Frontal cortex (tissue), 4 donors: ENCODE data around the gene RHBDF2. TPM values are rescaled to one million over a fixed set of nuclear protein-coding genes. Genes with fewer than 3 reads are reported as not detected.
"Not testable (repeated sequence)": the region's sequence is repeated elsewhere in the genome, so short reads cannot be mapped to it uniquely, and the experiment has no call there.

Source experiments
- DNase-seq, 2 donors: peaks; one replicate each; pipeline ENCODE4 v3.0.0; 2012; ENCODE audit warnings: low spot score in 2 of 2
- FAIRE-seq: peaks from 2 replicates; lab custom pipeline; 2012; peaks lifted over from hg19 to GRCh38; lab: Jason Lieb, UNC
- total RNA-seq: library from RNA; depleted of rRNA; stranded (reverse); fragments of >200 nt; gene quantifications from one replicate; pipeline ENCODE4 v1.2.3, GENCODE V29; 2014
- donor health status: control.
- donor health status: control.
- donor health status: control.

The RHBDF2 gene
- total RNA-seq, 1 donor from 2014 or later, result 1.6 TPM

DNA sequence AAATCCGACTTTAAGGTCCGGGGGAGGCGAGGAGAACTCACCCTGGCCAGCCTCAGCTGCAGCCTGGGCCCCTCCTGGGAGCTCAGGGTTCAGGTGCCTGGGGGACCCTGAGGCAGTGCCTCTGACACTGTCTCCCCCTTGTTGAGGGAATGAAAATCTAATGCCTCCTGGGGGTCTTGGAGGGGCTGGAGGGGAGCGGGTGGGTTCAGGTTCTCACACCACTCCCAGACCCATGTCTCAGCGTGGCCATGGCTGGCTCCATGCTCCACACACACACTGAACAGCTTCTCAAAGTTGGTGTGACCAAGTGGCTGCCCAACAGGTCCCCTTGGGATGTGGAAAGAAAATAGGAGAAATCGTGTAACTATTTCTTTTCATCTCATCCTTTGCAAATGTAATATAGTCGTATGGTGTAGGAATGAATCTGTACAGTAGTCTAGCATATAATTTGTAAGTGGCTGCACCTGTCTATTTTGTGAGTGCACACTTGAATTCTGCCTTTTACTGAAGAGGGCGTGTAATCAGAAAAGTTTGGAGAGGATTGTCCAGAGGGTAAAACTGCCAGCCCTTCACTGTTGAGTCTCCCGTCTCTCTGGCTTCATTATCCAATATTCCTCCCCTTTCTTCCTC is 37.8 kb upstream of the RHBDF2 start:
- no peak for FAIRE-seq
- peak in 1 of 2 donors; percentile 40 for DNase-seq

DNA sequence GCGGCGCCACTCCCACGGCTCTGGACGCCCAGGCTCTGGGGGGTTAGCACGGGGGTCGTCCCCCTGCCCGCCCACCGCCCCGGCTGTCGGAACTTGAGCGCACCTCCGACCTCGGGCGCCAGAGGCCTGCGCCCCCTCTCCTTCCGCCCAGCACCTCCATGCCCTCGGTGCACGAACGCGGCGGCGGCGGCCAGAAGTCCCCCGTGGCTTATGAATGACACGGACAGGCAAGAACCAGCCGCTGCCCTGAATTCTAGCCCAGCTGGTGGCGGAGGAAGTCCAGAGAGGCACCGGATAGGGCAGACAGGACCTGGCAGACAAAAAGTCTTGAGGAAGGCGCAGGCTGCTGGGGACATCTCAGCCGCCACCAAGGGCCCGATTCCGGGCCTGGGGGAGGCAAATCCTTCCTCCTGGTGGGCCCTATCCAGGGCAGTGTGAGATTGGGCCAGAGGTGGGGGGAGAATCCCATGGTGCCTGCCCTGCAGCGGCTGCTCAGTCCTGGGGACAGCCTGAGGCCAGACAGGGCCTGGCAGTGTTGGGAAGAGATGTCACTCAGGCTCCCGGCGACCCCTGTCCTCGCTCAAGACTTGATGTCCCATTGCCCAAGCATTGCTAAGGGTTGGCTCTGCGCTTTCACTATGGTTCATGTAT is 37.2 kb upstream of the RHBDF2 start:
- peak in 1 of 2 donors; percentile 53 for DNase-seq
- FAIRE-seq, result no peak

DNA sequence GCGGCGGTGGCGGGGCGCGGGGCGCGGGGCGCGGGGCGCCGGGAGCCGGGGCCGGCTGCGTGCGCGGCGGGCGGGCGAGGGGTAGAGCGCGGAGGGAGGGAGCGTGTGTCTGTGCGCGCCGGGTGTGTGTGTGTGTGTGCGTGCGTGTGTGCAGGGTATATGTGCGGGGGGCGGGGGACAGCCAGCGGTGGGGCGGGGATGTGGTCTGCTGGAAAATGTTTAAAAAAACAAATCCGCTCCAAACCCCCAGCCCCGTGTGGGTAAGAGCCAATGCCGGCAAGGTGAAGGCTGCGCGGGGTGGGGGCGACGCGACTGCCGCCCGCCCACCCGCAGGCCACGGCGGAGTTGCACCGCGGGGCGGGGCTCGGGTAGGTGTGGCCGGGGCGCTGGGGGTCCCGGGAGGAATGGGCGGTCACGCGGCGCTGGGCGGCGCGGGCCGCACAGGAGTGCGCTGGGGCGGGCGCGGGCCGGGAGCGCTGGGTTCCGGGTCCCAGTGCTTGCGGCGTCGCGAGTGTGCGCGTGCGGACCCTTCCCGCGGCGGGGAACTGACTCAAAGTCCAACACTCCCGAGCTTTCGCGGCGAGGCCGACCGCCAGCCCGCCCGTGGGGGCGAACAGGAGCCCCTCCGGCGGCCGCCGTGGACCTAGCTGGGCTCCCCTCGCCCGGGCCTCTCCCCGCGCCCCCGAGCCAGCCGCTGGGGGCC is 36.5 kb upstream of the RHBDF2 start, which contains the start of gene CYGB:
Gene CYGB, minus strand, starts transcription at position 132 of the 703 bp plus-strand sequence. CDS start 167 bp downstream, outside the sequence.
- DNase-seq (peak in 1 of 2 donors; percentile 61), FAIRE-seq (no peak)

DNA sequence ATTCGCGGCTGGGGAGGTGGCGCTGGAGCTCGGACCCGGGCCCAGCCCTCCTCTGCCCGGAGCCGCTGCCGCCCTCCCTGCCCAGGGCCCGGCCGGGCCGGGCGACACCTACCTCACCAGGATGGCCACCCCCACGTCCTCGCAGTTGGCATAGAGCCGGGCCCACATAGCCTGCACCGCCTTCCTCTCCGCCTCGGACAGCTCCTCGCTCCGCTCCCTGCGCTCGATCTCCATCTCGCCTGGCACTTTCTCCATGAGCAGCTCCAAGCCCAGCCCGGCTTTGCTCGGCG is 36.0 kb upstream of the RHBDF2 start:
- peak in 1 of 2 donors; percentile 66 for DNase-seq
- FAIRE-seq, result no peak

DNA sequence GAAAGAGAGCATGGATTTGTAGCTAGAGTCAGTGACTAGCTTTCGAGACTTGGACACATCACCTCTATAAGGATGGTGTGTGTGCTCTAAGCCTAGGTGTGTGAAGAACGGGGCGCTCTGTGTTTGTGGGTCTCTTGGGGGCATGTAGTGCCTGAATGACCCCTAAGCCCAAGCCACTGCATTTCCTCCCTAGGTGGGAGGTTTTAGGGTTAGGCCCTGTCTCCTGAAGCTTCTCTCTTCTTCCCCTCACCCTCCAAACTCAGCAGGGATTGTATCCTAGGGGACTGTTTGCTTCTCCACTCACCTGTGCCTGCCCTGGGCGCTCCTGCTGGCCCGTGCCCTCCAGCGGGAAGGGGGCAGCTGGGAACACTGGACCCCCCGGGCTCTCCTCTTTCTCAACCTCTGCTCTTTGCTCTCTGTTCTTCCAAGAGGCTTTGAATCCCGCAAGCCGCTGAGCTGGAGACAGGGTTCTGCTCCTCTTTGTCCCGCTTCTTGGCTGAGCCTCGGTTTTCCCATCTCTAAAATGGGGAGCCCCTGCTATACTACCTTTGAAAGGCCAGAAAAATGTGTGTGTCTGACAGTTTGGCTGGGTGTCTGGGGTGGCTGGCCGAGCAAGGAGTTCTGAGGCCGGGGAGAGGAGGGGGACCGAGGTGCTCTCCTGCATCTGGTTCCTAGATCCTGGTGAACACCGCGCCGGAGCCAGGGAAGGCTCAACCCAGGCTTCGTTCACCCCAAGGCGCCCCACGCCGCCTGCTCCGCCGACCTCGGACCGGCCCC is 35.5 kb upstream of the RHBDF2 start:
- FAIRE-seq, result no peak

DNA sequence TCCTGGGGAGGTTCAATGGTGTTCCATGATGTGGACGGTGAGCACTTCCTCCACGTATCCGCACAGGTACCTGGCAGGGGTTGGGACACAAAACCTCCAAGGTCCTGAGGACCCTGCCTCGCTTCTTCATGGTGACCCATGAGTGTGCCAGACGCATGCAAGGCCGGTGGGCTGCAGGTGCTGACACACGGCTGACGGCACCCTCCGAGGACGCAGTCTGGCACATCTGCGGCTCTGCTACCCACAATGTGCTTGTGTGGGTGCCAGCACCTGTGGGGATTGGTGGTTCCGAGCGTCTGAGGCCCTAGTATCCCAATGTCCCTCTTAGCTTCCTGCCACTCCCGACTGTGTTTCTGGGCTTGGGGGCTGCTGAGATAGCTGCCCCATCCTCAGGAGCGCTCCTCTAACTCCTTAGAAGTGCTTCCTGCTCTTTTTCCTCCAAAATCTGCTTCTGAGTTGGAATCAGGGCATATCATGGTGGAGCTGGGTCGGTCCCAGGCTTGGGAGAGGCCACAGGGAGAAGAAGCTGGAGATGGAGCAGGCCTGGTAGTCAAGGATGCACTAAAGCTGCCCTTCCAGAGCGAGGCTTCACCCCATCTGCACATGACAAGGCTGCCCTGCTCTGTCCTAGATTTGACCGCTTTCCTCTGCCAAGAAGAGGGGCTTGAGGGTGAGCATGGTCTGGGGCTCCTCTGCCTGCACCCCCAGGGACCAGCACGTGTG is 34.7 kb upstream of the RHBDF2 start:
- FAIRE-seq, result no peak
- DNase-seq, result peak in 1 of 2 donors; percentile 26

More for the DNA sequence above, 35.5 kb upstream of the RHBDF2 start:
- peak in 1 of 2 donors; percentile 24 for DNase-seq

DNA sequence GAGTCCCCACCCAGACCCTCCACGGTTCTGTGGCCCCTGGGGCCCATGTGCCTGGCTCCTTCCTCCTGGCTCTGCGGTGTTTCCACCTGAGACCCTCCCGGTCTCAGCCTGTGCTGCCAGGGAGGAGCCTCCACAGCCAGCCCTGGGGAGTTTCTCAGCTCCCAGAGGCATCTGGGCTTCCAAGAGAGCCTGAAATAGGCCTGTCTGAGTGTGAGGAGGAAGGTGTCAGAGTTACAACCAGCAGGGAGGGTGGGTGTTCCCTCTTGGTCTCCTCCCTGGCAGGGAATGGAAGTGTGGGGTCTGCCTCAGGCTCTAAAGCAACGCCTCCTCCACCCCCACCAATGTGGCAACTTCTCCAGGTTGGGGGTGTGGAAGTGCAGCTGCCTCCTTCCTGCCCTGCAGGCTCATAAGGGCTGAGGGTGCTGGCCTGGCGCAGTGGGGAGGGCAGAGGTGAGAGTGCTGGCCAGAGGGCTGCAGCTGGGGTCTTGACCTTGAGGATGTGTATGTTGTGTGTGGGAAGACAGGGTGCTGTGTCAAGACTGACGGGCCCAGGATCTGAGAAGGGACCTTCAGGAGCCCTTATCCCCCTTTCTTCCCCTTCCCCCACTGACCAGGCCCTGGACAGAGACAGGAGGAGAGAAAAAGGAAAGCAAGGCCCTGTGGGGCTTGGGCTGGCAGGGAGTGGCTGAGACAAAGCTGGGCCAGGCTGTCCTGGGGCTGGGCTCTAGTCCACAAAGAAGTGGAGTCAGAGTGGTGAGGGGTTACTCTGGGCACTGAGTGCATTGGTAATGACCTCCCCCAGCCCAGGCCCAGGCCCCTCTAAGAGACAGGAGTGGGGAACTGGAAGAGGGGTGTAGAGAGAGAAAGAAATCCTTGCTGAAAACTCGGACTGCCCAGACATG is 33.9 kb upstream of the RHBDF2 start:
- FAIRE-seq (no peak), DNase-seq (peak in 1 of 2 donors; percentile 20)

DNA sequence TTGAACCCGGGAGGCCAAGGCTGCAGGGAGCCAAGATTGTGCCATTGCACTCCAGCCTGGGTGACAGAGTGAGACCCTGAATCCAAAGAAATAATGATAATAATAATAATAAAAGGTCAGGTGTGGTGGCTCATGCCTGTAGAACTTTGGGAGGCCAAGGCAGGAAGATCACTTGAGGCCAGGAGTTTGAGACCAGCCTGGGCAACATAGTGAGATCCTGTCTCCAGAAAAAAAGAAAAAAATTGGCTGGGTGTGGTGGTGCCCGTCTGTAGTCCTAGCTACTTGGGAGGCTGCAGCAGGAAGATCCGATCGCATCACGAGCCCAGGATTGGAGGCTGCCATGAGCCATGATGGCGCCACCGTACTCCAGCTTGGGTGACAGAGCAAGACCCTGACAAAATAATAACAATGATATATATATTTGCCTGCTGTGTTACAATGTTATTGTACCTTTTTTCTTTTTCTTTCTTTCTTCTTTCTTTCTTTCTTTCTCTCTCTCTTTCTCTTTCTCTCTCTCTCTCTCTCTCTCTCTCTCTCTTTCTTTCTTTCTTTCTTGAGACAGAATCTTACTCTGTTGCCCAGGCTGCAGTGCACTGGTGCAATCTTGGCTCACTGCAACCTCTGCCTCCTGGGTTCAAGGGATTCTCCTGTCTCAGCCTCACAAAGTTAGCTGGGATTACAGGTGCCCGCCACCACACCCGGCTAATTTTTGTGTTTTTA is 32.6 kb upstream of the RHBDF2 start:
- DNase-seq, FAIRE-seq: not testable (repeated sequence)

DNA sequence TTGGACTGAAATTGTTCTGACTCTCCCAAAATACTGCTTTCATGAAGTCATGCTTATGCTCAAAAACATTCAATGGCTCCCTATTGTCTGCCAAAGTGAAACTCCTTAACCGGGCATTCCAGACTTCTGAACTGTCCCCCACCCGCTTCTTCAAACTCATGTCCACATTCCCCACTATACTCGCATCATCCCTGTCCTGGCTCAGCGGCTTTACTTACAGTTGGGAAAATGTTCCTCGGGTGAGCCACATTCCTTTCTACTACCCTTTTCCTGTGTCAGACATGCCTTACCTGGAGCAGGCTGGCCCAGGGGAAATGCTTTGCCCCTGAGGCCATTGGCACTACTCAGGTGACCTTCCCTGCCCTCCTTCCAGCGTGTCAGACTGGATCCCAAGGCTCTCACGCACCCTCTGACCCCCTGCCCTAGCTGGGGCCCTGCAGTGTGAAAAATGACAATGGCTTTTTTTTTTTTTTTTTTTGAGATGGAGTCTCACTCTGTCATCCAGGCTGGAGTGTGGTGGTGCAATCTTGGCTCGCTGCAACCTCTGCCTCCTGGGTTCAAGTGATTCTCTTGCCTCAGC is 30.9 kb upstream of the RHBDF2 start:
- DNase-seq (peak in 1 of 2 donors; percentile 11), FAIRE-seq (no peak)

DNA sequence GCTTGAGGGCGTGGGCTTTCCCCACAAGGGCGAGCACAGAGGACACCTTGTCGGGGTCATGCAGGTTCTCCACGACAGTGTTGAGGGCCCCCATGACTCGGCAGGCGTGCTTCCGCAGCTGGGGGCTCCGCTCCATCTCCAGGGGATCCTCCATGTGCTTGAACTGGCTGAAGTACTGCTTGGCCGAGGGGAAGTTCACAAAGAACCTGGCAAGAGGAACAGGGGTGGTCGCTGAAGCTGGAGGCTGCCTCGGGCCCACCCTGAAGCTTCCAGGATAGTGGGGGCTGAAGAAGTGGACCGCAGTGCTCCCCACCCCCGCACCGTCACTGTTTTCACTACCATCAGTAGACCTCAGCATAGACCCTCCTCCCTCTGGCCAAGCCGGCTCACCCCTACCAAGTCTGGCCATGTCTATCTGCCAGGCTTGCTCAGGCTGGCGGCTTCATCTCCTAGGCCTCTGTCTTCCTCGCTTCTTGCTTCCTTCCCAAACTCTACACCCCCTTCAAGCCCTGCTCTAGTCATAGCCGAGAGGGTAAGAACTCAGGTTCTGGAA is 30.3 kb upstream of the RHBDF2 start:
- FAIRE-seq (no peak), DNase-seq (no peak)

DNA sequence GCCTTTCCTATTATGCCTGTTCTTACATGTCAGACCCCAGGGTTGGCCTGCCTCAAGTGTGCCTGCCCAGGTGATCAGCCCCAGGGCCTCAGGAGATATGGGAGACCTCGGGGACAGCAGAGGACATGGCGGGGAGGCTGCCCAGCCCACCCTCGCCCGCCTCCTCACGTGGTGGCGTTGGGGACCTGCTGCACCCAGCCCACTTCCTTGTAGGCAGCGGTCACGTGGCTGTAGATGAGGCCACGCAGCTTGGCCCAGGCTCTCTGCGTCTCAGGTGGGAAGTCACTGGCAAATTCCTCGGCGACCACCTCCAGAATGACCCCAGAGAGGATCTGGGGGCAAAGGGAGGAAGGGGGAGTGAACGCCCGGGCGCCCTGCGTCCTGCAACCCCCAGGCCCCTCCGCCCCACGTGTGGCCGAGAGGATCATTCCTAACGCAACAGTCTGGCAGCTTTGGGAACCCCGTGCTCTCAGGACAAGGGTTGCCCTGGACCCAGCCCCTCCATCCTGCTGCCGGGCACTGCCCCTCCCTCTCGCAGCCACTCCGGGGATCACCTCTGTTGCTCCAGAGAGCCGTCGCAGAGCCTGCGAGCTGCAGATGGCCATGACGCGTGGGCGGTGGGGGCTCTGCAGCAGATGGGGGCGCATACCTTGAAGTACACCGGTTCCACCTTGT is 29.7 kb upstream of the RHBDF2 start:
- FAIRE-seq (no peak), DNase-seq (no peak)

DNA sequence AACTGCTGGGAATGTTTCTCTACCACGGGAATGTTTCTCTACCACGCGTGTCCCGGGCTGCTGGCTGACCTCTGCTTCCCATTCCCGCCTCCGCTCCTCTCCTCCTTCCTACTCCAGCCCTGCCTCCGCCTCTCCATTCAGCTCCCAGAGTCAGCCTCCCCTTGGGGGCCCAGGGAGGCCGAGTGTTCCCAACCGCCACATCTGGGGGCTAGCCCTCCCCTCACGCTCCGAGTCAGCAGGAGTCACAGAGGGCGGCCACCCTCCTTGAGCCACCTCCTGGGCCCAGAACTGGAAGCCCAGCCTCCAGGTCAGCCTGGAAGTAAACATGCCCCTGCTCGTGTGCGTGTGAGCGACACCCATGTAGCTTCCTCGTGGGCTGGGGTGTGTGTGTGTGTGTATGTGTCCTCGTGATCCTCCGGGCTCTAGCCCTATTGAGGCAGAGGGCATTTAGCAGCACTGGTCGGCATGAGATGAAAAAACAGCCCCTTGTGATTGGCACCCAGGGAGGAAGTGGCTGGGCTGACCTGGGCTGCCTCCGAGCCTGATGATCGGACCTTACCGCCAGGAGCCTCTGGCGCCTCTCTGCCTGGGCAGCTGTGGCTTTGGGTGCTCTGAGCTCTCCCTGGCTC is 29.0 kb upstream of the RHBDF2 start:
- FAIRE-seq (no peak), DNase-seq (peak in 1 of 2 donors; percentile 33)

DNA sequence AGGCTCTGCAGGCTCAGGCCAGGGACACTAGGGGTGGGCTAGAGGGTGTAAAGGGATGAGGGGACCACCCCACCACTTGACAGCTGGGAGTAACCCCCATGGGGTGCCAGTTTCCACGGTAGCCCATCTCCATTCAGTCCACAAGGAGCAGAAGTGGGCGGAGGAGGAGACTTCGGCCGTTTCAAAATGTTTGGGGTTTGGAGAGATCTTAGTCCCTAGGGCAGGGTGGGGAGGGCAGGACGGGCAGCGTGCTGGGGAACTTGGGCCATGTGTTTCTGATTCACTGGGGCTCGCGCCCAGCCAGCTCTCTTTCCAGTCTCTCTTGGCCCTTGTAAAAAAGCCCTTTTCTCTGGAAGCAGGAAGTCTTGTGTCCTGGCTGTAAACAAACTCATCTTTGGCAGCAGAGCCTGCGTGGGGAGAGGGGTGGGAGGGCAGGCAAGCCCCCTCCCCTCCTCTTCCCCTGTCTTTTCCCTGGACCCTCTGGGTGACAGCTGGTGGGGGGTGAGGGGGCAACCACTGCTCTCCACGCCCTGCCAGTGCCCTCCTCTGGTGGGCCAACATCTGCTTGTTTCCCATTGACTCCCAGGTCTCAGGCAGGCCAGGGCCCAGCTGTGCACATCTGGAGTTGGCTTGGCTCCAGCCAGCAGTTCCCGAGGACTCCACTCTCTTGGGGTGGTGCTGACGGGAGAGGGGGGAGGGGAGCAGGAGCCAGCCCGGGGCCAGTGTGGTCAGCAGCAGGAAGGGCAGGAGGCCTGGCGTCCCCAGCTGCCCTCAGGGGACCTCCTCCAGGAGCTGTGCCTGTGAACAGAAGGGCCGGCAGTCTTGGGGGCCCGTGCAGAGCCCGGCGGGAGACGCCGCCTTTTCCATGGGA is 28.2 kb upstream of the RHBDF2 start:
- DNase-seq (peak; percentile 64 to 66), FAIRE-seq (no peak)

DNA sequence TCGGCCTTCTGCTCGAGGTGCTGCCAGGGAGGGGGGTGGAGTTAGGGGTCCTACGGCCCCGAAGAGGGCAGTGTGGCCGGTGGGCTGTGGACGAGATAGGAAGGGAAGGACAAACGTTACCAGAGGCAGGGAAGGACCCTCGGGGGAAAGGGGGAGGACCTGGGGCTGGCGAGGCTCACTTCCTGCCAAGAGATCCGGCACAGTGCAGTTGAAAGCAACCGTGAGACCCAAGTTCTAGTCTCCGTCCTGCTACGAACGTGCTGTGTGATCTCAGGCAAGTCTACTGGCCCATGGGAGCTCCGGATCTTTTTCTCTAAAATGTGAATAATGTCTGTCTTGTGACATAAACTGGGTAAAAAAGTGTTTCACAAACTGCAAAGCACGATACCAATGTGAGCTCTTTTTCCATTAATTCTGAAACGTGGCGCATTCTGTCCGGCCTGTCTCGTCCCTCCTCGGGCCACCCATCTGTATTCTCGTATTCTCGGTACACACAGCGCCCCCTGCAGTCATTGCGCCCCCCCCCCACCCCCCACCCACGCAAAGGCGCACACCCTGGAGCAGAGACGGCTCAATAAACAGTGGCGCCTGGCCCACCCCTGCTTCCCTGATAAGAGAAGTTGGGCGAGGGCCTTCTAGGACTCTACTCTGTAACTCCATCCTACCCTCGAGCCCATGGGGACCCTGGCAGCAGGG is 27.5 kb upstream of the RHBDF2 start:
- FAIRE-seq (no peak), DNase-seq (peak in 1 of 2 donors; percentile 10)

DNA sequence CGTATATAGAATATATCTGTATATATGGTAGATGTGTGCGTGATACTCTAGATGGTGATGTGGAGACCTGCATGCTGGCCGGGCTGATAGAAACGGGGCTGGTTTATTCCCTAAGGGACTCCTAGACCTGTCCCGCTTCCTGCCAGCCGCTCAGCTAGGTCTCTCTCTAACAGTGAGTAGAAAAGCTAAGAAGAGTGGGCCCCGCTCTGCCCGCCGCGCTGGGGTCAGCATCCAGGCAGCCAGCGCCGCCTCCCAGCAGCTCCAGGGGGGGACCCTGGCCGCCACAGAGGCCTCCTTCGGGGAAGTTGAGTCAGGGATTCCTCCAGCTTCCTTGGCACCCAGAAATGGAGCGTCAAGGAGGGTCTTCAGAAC is 26.9 kb upstream of the RHBDF2 start:
- FAIRE-seq (no peak), DNase-seq (no peak)
